Testis (tissue), 3 donors: ENCODE data around the gene ZNF217. TPM values are rescaled to one million over a fixed set of nuclear protein-coding genes. Genes with fewer than 3 reads are reported as not detected.
"Not testable (repeated sequence)": the region's sequence is repeated elsewhere in the genome, so short reads cannot be mapped to it uniquely, and the experiment has no call there.

Experiments
- DNase-seq: peaks from one replicate; pipeline ENCODE4 v3.0.0-alpha.2; 2019
- H3K27ac ChIP-seq, 2 donors: fragments of 200-600 bp; sonication (generic); one replicate each; pipeline ENCODE4 v1.5.1; 2019
- H3K27me3 ChIP-seq: fragments of 200-600 bp; sonication (generic); one replicate; pipeline ENCODE4 v1.5.1; 2019
- H3K36me3 ChIP-seq: fragments of 200-600 bp; sonication (generic); one replicate; pipeline ENCODE4 v1.5.1; 2017; ENCODE audit warnings: low read depth; ENCODE audit errors: missing control alignments
- H3K4me1 ChIP-seq: fragments of 200-600 bp; sonication (generic); one replicate; pipeline ENCODE4 v1.5.1; 2019
- H3K4me3 ChIP-seq, 2 donors: fragments of 200-600 bp; sonication (generic); one replicate each; pipeline ENCODE4 v1.5.1; 2017 to 2019
- H3K9me3 ChIP-seq: fragments of 200-600 bp; sonication (generic); one replicate; pipeline ENCODE4 v1.5.1; 2017
- POLR2A ChIP-seq: fragments of 450-650 bp; IDR thresholded peaks from one replicate; pipeline ENCODE4 v1.6.1; 2017; ENCODE audit warnings: antibody characterized with exemption, mild to moderate bottlenecking, moderate library complexity
- WGBS, 2 donors: methylation state at CpG; one replicate each; pipeline ENCODE4 v1.1.5; 2018; 5-methylcytosine and 5-hydroxymethylcytosine counted together
- intact Hi-C: fragments of 100-400 bp; cut with DNase I; formaldehyde crosslinking; loops from one replicate; pipeline ENCODE4 v1.15.1; 2023; ENCODE audit warnings: low total_unique reads
- polyA plus RNA-seq: library from polyadenylated mRNA; stranded (reverse); fragments of 350-450 nt; fragmentation: Illumina TruSeq; extraction: RNeasy Lipid Tissue Mini Kit (QIAGEN cat#74804); gene quantifications from one replicate; pipeline ENCODE4 v1.2.3, GENCODE V29; 2014; ENCODE audit warnings: low read depth, low replicate concordance; ENCODE audit not compliant: insufficient read depth
- total RNA-seq, 2 donors: library from RNA; depleted of rRNA; stranded (reverse); fragments of >200 nt; gene quantifications; one replicate each; pipeline ENCODE4 v1.2.3, GENCODE V29; 2016
- TF ChIP-seq, protein P1 (sequence below), 3 experiments: fragments of 450-650 bp in 2 of 3; fragments of 200-600 bp in 1 of 3; sonication (generic) in 1 of 3; IDR thresholded peaks; one replicate each; pipeline ENCODE4 v1.5.1; 2016 to 2019; ENCODE audit warnings: antibody characterized with exemption in 3 of 3, mild to moderate bottlenecking in 2 of 3, moderate library complexity in 1 of 3

Gene ZNF217
- total and polyA plus RNA-seq, 3 donors from 2014 or later = 47.3 to 61.2 (median 48.6) TPM

DNA sequence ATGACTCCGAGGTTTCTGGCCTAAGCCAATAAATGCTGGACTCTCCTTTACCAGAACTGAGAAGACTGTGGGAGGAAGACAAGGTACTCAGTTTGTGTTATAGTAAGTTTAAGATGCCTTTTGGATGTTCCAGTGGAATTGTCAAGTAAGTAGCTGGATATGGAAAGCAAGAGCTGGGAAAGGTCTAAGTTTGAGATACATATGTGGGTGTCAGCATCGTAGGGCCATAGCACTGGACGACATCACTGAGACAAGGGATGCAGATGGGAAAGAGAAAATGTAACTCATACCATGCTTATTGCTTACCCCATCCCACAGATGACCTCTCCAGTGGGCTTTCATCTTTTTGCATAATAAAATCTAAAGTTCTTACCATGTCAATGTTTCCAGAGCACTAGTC is 45.5 kb upstream of the ZNF217 start:
- no peaks in the 10 kb centered on the region for H3K36me3 ChIP-seq
- no peak overlapping the region for H3K4me3 ChIP-seq
- intact Hi-C loops = no loop called here
- TF ChIP-seq, protein P1, sequence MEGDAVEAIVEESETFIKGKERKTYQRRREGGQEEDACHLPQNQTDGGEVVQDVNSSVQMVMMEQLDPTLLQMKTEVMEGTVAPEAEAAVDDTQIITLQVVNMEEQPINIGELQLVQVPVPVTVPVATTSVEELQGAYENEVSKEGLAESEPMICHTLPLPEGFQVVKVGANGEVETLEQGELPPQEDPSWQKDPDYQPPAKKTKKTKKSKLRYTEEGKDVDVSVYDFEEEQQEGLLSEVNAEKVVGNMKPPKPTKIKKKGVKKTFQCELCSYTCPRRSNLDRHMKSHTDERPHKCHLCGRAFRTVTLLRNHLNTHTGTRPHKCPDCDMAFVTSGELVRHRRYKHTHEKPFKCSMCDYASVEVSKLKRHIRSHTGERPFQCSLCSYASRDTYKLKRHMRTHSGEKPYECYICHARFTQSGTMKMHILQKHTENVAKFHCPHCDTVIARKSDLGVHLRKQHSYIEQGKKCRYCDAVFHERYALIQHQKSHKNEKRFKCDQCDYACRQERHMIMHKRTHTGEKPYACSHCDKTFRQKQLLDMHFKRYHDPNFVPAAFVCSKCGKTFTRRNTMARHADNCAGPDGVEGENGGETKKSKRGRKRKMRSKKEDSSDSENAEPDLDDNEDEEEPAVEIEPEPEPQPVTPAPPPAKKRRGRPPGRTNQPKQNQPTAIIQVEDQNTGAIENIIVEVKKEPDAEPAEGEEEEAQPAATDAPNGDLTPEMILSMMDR (IDR thresholded peaks at IDR 0.05) = no peak
- TF ChIP-seq POLR2A = no peak
- H3K27me3 ChIP-seq = no peaks in the 10 kb centered on the region
- DNase-seq = no peak
- 87 to 96% methylated on average over 3 of the region's 3 CpGs for WGBS, 2 donors
- peaks cover 5% of the 10 kb centered on the region for H3K4me1 ChIP-seq
- H3K27ac ChIP-seq = no peak overlapping the region
- H3K9me3 ChIP-seq = no peaks in the 10 kb centered on the region

- H3K27me3 ChIP-seq, intact Hi-C loops, H3K36me3 ChIP-seq, H3K4me3 ChIP-seq, H3K4me1 ChIP-seq, H3K9me3 ChIP-seq, H3K27ac ChIP-seq, DNase-seq: not testable (repeated sequence)
- 92 to 98% methylated on average over 9 of the region's 9 CpGs for WGBS, 2 donors
Observed at GRCh38 chr20:53637310-53637709, 43.7 kb upstream of the ZNF217 start.

GRCh38 chr20:53636540-53637097 is 43.0 kb upstream of the ZNF217 start:
- intact Hi-C loops = no loop called here
- H3K4me1 ChIP-seq = no peaks in the 10 kb centered on the region
- H3K27me3 ChIP-seq = no peaks in the 10 kb centered on the region
- no peaks in the 10 kb centered on the region for H3K9me3 ChIP-seq
- H3K27ac ChIP-seq = no peak overlapping the region
- WGBS, 2 donors = 82 to 85% methylated on average over 2 of the region's 2 CpGs
- no peaks in the 10 kb centered on the region for H3K36me3 ChIP-seq
- TF ChIP-seq, protein P1 (IDR thresholded peaks at IDR 0.05) = no peak
- no peak for TF ChIP-seq POLR2A
- peak; percentile 2 for DNase-seq
- no peak overlapping the region for H3K4me3 ChIP-seq

- intact Hi-C loops = no loop called here
- Histone ChIP-seq H3K4me1 (no peaks in the 10 kb centered on the region), H3K27me3 (no peaks in the 10 kb centered on the region), H3K4me3 (no peak overlapping the region), H3K9me3 (no peaks in the 10 kb centered on the region), H3K36me3 (no peaks in the 10 kb centered on the region), H3K27ac (no peak overlapping the region)
- peak; percentile 11 for DNase-seq
- 90 to 92% methylated on average over 5 of the region's 5 CpGs for WGBS, 2 donors
- TF ChIP-seq POLR2A = no peak
- TF ChIP-seq, protein P1 (IDR thresholded peaks at IDR 0.05) = no peak
Observed at GRCh38 chr20:53635221-53635620, 41.6 kb upstream of the ZNF217 start.

GRCh38 chr20:53631909-53632662 is 38.4 kb upstream of the ZNF217 start:
- Histone ChIP-seq H3K27ac (no peak overlapping the region), H3K4me3 (no peak overlapping the region), H3K9me3 (no peaks in the 10 kb centered on the region), H3K36me3 (no peaks in the 10 kb centered on the region), H3K4me1 (no peaks in the 10 kb centered on the region), H3K27me3 (no peaks in the 10 kb centered on the region)
- 92% methylated on average over 12 of the region's 12 CpGs for WGBS, 2 donors
- TF ChIP-seq, protein P1 (IDR thresholded peaks at IDR 0.05) = no peak
- TF ChIP-seq POLR2A = no peak
- peak; percentile 9 for DNase-seq
- intact Hi-C loops = no loop called here
